HG03439 (cell line): ENCODE data around the gene SPPL3.

Experiments used
- ATAC-seq: cut with Tn5 transposase; IDR thresholded peaks from one replicate; pipeline ENCODE4 v1.9.1; 2021; ENCODE audit warnings: mild to moderate bottlenecking, moderate library complexity; ENCODE audit not compliant: unreplicated experiment

SPPL3 gene

GRCh38 chr12:120757226-120757742, 146.9 kb downstream of the SPPL3 start:
- ATAC-seq = no peak

- ATAC-seq = no peak
Observed at GRCh38 chr12:120755269-120755668, 148.9 kb downstream of the SPPL3 start.

- ATAC-seq = no peak
Observed at GRCh38 chr12:120754792-120755191, 149.4 kb downstream of the SPPL3 start.

GRCh38 chr12:120751389-120751788, 152.8 kb downstream of the SPPL3 start:
- no peak for ATAC-seq

- no peak for ATAC-seq
Observed at GRCh38 chr12:120750806-120751205, 153.4 kb downstream of the SPPL3 start.

- ATAC-seq = no peak
Observed at GRCh38 chr12:120749256-120749655, 154.9 kb downstream of the SPPL3 start.

- no peak for ATAC-seq
Observed at GRCh38 chr12:120748242-120748641, 155.9 kb downstream of the SPPL3 start.

GRCh38 chr12:120744922-120745493, 159.2 kb downstream of the SPPL3 start:
- no peak for ATAC-seq

- ATAC-seq = no peak
Observed at GRCh38 chr12:120741476-120742421, 162.4 kb downstream of the SPPL3 start.

GRCh38 chr12:120740871-120741270, 163.3 kb downstream of the SPPL3 start:
- ATAC-seq = no peak

GRCh38 chr12:120739821-120740613, 164.1 kb downstream of the SPPL3 start:
- no peak for ATAC-seq

GRCh38 chr12:120739031-120739762, 165.0 kb downstream of the SPPL3 start:
- ATAC-seq = no peak

- ATAC-seq = no peak
Observed at GRCh38 chr12:120738252-120739030, 165.7 kb downstream of the SPPL3 start.

- ATAC-seq = no peak
Observed at GRCh38 chr12:120737557-120738251, 166.5 kb downstream of the SPPL3 start.

GRCh38 chr12:120736404-120737331, 167.5 kb downstream of the SPPL3 start:
- ATAC-seq = no peak

GRCh38 chr12:120735181-120735580, 169.0 kb downstream of the SPPL3 start:
- no peak for ATAC-seq

GRCh38 chr12:120734210-120734609, 169.9 kb downstream of the SPPL3 start:
- no peak for ATAC-seq

- no peak for ATAC-seq
Observed at GRCh38 chr12:120733574-120733973, 170.6 kb downstream of the SPPL3 start.
